GM12874 (cell line): ENCODE results near the gene SMG7.

Experiments used
- TF ChIP-seq, protein P1 (sequence below): IDR thresholded peaks from 2 replicates; pipeline ENCODE4 v1.5.1; 2011; ENCODE audit warnings: low read depth, mild to moderate bottlenecking, control low read depth, low read length, moderate library complexity; ENCODE audit not compliant: insufficient read depth

SMG7 gene

DNA sequence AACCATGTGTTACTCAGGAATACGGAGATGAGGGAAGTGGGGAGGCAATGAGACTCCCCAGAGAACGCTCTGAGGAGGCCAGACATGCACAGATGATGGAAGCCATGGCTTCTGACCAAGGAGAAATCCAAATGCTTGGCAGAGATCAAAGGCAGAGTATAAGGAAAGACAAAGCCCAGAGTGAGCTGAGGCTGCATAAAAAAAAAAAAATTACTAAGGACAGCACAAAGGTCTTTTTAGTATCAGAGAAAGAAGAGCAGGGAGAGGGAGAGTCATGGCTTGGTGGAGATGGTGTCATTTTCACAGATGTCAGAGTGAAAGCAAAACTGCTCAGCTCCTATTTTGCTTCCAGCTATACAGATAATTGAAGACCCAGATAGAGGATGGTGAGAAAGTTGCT is 126.1 kb downstream of the SMG7 start:
- TF ChIP-seq, protein P1, sequence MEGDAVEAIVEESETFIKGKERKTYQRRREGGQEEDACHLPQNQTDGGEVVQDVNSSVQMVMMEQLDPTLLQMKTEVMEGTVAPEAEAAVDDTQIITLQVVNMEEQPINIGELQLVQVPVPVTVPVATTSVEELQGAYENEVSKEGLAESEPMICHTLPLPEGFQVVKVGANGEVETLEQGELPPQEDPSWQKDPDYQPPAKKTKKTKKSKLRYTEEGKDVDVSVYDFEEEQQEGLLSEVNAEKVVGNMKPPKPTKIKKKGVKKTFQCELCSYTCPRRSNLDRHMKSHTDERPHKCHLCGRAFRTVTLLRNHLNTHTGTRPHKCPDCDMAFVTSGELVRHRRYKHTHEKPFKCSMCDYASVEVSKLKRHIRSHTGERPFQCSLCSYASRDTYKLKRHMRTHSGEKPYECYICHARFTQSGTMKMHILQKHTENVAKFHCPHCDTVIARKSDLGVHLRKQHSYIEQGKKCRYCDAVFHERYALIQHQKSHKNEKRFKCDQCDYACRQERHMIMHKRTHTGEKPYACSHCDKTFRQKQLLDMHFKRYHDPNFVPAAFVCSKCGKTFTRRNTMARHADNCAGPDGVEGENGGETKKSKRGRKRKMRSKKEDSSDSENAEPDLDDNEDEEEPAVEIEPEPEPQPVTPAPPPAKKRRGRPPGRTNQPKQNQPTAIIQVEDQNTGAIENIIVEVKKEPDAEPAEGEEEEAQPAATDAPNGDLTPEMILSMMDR = no peak

DNA sequence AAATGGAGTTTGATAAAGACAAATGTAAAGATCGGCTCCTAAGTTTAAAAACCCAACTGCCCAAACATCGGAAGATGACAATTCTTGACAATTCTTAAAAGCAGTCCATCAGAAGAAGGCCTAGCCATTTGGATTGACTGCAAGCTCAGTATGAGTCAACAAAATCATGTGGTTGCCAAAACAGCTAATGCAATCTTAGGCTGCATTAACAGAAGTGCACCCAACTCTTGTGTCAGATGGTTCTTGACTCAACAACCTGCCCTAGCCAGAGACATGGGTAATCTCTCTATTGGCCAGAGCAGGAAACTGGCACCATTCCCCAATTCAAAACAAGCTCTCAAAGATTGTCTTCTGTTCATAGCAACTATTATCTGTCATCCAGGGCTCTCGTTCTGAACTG is 127.8 kb downstream of the SMG7 start:
- TF ChIP-seq, protein P1 = no peak

DNA sequence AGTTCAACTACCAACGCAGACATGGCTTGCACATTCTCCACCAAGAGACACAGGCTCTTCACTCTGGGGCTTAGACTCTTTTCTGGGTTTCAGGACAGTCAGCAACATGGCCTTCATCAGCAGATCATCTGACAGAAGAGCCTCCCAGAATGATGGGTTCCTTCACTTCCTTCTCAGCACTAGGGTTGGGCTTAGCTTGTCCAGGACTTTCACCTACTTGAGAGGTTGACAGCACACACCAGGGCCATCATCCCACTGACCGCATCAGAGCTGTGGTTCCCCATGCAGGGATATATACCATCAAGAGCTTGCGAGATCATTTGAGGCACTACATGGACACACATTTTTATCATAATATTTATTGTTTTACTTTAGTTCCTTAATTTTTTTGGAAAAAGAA is 128.3 kb downstream of the SMG7 start:
- TF ChIP-seq, protein P1 = no peak

DNA sequence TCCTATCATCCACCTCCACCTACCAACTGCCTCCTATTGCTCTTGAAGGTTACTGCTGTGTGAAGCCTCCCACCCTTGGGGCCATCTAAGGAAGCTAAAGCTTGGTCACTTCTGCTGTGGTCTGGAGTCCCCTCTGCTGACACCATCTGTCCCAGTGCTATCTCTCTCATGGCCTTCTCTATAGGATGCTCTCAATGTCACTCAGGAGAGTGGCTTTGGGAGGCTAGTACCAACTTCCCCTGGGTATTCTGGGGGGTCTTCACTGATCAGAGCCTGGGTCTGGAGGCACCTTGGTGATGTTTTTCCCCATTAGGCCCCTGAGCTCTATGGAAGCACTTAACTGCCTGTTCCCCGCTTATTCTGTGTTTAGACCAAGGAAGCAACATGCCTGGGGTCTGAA is 130.2 kb downstream of the SMG7 start:
- TF ChIP-seq, protein P1 = no peak
